Measurements from ENCODE around the gene NR3C2.

NR3C2 gene

DNA sequence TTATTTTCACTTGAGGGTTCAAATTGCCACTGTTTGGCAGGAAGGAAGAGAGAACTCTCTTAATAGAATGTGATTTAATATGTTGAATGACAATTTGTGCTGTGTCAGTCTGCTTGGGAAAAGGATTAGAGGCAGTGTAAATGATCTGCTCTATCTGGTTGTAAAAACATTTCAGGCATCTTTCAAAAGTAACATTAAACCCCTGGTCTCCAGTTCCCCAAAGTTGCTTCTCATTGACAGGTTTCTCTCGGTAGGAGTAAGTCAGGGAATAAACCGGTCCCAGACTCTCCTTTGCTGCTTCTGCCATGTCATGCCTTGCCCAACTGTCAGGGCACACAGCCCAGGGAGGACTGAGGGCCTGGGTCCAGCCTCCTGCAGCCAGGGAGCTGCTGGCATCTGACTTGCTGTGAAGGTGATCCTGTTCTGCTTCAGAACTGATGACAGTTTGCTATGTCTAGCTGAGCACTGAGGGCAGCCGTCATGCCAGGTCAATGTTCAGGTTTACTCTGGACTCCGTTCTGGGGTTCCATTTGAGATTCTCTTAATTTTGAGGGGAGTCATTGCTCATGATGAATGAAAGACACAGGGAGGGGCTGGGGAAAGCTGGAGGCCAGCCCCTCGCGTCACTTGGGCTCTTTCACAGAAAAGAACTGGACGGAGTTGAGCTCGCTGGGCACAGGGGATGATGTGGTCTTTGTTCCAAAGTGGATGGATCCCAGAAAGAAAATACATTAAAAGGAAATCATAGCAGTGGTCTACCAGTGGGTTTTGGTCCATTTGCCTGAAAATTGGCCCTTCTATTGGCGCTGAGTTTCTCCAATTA, 397.9 kb downstream of the NR3C2 start:
- TF ChIP-seq, protein P1, sequence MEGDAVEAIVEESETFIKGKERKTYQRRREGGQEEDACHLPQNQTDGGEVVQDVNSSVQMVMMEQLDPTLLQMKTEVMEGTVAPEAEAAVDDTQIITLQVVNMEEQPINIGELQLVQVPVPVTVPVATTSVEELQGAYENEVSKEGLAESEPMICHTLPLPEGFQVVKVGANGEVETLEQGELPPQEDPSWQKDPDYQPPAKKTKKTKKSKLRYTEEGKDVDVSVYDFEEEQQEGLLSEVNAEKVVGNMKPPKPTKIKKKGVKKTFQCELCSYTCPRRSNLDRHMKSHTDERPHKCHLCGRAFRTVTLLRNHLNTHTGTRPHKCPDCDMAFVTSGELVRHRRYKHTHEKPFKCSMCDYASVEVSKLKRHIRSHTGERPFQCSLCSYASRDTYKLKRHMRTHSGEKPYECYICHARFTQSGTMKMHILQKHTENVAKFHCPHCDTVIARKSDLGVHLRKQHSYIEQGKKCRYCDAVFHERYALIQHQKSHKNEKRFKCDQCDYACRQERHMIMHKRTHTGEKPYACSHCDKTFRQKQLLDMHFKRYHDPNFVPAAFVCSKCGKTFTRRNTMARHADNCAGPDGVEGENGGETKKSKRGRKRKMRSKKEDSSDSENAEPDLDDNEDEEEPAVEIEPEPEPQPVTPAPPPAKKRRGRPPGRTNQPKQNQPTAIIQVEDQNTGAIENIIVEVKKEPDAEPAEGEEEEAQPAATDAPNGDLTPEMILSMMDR (IDR thresholded peaks at IDR 0.05; ENCODE audit: low read depth, low read length, missing control alignments) = no peak
- no peak for DNase-seq
- in situ Hi-C loops (cut with HindIII; ENCODE audit: low pct_ligation_motif_present, low sequenced_read_pairs) = no loop called here

DNA sequence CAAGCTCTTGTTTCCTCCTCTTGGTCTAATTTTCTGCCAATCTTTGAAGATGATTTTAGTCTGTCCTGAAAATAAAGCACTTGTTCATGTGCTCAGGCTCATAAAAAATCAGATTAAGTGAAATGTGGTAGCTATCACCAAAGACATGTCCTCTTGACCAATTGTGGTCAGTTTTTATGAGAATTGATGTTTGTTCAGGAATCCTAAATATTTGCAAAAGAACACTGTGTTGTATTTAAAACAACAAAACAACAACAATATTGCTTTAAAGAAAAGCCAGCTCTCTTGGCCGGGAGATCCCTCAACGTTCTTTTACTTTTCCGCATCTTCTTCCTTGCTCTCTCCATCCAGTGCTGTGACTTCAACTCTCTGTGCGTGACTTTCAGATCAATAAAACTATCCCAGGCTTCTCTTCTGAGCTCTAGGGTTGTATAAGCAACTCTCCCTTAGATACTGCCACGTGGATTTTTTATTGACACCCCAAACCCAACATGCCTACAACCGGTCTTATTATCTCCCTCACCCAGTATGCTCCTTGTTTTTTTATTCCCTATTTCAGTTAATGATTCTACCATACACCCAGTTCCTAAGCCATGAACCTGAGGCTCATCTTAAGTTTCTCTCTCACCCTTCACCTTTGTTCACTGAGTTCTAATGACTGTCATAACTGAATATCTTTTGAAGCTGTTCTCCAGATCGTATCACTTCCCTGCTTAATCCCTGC, 400.4 kb downstream of the NR3C2 start:
- in situ Hi-C loops (cut with HindIII; ENCODE audit: low pct_ligation_motif_present, low sequenced_read_pairs) = no loop called here
- H3K4me3 ChIP-seq (ENCODE audit: low read depth, low read length) = no peak overlapping the region
- no peaks in the 10 kb centered on the region for H3K36me3 ChIP-seq (replicated peaks)
- DNase-seq = no peak
- TF ChIP-seq, protein P1 (IDR thresholded peaks at IDR 0.05; ENCODE audit: low read depth, low read length, missing control alignments) = no peak
- H3K27ac ChIP-seq = no peak overlapping the region
- H3K27me3 ChIP-seq (replicated peaks) = no peaks in the 10 kb centered on the region

More for the DNA sequence above, 397.9 kb downstream of the NR3C2 start:
- H3K4me3 ChIP-seq (ENCODE audit: low read depth, low read length) = no peak overlapping the region
- no peak overlapping the region for H3K27ac ChIP-seq
- no peaks in the 10 kb centered on the region for H3K27me3 ChIP-seq (replicated peaks)
- peaks cover 4% of the 10 kb centered on the region for H3K36me3 ChIP-seq (replicated peaks)

DNA sequence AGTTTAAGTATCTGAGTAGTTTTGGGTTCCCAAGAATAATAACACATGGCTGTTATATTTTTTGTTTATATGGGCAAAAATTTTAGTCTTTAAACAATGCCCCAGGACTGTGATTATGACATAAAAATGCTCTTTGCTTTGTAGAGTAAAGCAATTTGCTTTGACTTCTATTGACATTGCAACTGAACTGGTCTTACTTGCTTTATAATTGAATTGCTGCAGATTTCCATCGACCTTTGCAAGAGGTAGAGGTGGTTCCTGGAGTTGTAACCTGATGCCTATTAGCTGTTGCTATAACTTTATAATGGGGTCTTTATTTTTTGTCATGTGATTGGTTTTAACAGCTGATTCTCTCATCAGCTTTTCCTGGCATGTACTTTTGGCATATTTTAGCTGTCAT, 407.4 kb downstream of the NR3C2 start:
- in situ Hi-C loops (cut with HindIII; ENCODE audit: low pct_ligation_motif_present, low sequenced_read_pairs) = no loop called here
- DNase-seq = no peak

DNA sequence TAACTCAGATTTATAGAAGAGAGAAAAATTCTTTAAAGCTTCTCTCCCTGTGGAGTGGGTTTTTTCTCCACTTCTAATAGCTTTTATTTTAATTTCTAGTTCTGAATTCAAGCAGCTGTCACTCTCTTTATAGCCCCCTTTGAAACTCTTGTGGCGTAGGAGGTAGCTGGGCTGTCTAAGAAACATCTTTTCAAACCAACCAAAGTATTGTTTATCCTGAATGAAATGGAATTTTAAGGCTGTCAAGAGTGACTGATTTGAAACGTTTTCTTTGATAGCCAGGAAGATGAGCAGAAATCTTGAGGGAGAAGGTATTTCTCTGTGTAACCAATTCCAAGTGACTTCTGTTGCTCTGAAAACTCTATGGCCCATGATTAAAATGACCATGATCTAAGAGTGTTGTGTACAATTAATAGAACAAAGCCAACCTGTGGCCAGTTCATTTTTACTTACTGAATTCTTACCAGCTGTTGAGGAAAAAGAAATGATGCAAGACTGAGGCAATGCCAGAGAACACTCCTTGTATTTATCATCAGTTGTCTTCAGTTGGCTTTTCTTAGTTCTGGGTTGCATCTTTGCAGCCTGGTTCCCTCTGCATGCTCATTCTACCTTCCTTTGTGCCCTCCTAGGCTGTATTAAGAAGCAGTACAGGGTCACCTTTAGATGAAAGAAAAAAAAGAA, 411.9 kb downstream of the NR3C2 start:
- Histone ChIP-seq H3K27ac (no peak overlapping the region), H3K36me3 (replicated peaks) (no peaks in the 10 kb centered on the region), H3K27me3 (replicated peaks) (no peaks in the 10 kb centered on the region), H3K4me3 (ENCODE audit: low read depth, low read length) (no peak overlapping the region)
- DNase-seq = no peak
- in situ Hi-C loops (cut with HindIII; ENCODE audit: low pct_ligation_motif_present, low sequenced_read_pairs) = no loop called here
- TF ChIP-seq, protein P1 (IDR thresholded peaks at IDR 0.05; ENCODE audit: low read depth, low read length, missing control alignments) = no peak

More for the DNA sequence above, 407.4 kb downstream of the NR3C2 start:
- TF ChIP-seq, protein P1 (IDR thresholded peaks at IDR 0.05; ENCODE audit: low read depth, low read length, missing control alignments) = no peak
- Histone ChIP-seq H3K27ac (no peak overlapping the region), H3K27me3 (replicated peaks) (no peaks in the 10 kb centered on the region), H3K4me3 (ENCODE audit: low read depth, low read length) (no peak overlapping the region), H3K36me3 (replicated peaks) (no peaks in the 10 kb centered on the region)

DNA sequence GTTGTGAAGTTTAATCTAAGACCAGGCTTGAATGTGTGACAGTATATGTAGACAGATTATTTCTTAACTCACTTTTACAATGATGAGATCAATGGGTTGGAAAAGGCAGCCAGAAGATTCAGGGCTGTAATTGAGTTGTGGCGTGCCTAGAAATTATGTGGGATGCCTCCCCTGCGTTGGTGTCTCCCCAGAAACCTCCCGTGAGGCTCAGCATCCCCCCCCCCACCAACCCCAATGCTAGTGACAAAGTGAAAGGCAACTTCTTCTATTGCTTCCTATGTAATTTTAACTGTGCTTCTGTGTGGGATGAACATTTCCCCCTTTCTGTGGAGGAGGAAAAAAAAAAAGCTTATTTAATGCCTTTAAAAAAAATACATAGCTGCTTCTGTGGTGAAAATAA, 412.4 kb downstream of the NR3C2 start:
- TF ChIP-seq, protein P1 (IDR thresholded peaks at IDR 0.05; ENCODE audit: low read depth, low read length, missing control alignments) = no peak
- DNase-seq = no peak
- in situ Hi-C loops (cut with HindIII; ENCODE audit: low pct_ligation_motif_present, low sequenced_read_pairs) = no loop called here
- Histone ChIP-seq H3K27ac (no peak overlapping the region), H3K4me3 (ENCODE audit: low read depth, low read length) (no peak overlapping the region), H3K36me3 (replicated peaks) (no peaks in the 10 kb centered on the region), H3K27me3 (replicated peaks) (no peaks in the 10 kb centered on the region)

Measured in brain microvascular endothelial cell (primary cell).